HepG2 (cell line): Measurements from ENCODE around the gene VARS1. TPM values are rescaled to one million over a fixed set of nuclear protein-coding genes. Genes with fewer than 3 reads are reported as not detected.

Experiments
- BCL6 ChIP-seq: IDR thresholded peaks from 2 replicates; pipeline ENCODE4 v1.6.1; 2016; ENCODE audit warnings: missing genetic modification reagents, missing compliant biosample characterization
- GATAD2A ChIP-seq: IDR thresholded peaks from 2 replicates; pipeline ENCODE4 v1.6.1; 2016
- IRF9 ChIP-seq: sonication (generic); formaldehyde crosslinking; IDR thresholded peaks from 2 replicates; pipeline ENCODE4 v1.8.0; 2022; ENCODE audit warnings: missing genetic modification reagents, mild to moderate bottlenecking, borderline replicate concordance
- KLF13 ChIP-seq: sonication (generic); formaldehyde crosslinking; IDR thresholded peaks from 2 replicates; pipeline ENCODE4 v1.4.0; 2020; ENCODE audit warnings: mild to moderate bottlenecking, missing genetic modification reagents
- TIGD3 ChIP-seq: sonication (generic); formaldehyde crosslinking; IDR thresholded peaks from 2 replicates; pipeline ENCODE4 v1.5.1; 2020; ENCODE audit warnings: mild to moderate bottlenecking, missing genetic modification reagents, borderline replicate concordance
- ZNF160 ChIP-seq: sonication (generic); formaldehyde crosslinking; IDR thresholded peaks from 2 replicates; pipeline ENCODE4 v1.8.0; 2022; ENCODE audit warnings: mild to moderate bottlenecking, inconsistent platforms, missing genetic modification reagents
- ZNF264 ChIP-seq: sonication (generic); formaldehyde crosslinking; IDR thresholded peaks from 2 replicates; pipeline ENCODE4 v1.4.0; 2020; ENCODE audit warnings: missing genetic modification reagents
- ZNF350 ChIP-seq: sonication (generic); formaldehyde crosslinking; IDR thresholded peaks from 2 replicates; pipeline ENCODE4 v1.4.0; 2020; ENCODE audit warnings: mild to moderate bottlenecking, low read depth, missing genetic modification reagents, borderline replicate concordance
- ZNF674 ChIP-seq: sonication (generic); formaldehyde crosslinking; IDR thresholded peaks from 2 replicates; pipeline ENCODE4 v1.5.0; 2020; ENCODE audit warnings: low read depth, mild to moderate bottlenecking, missing genetic modification reagents
- ZNF710 ChIP-seq: sonication (generic); formaldehyde crosslinking; IDR thresholded peaks from 2 replicates; pipeline ENCODE4 v1.5.0; 2020; ENCODE audit warnings: mild to moderate bottlenecking, missing genetic modification reagents, borderline replicate concordance
- ZNF766 ChIP-seq: sonication (generic); formaldehyde crosslinking; IDR thresholded peaks from 2 replicates; pipeline ENCODE4 v1.5.0; 2020; ENCODE audit warnings: missing genetic modification reagents, borderline replicate concordance
- ZNF792 ChIP-seq: IDR thresholded peaks from 2 replicates; pipeline ENCODE4 v1.6.1; 2016
- polyA plus RNA-seq, 8 experiments: library from polyadenylated mRNA; depleted of rRNA in 3 of 8; stranded (reverse) in 7 of 8; unstranded in 1 of 8; fragments of >200 nt; fragmentation: Illumina TruSeq in 4 of 8; extraction: Trizol in 4 of 8; gene quantifications; 2 replicates each; pipeline versions ENCODE4 v1.2.1 to v1.2.3, GENCODE V29; 2011 to 2016; ENCODE audit warnings: low read depth in 4 of 8, missing spikeins in 1 of 8, mixed read lengths in 1 of 8; ENCODE audit not compliant: insufficient read depth in 1 of 8
- total RNA-seq, 5 experiments: library from RNA; depleted of rRNA; stranded (reverse); fragments of >200 nt; fragmentation: Illumina TruSeq; extraction: Trizol; gene quantifications; 2 replicates each; pipeline ENCODE4 v1.2.3, GENCODE V29; 2016; ENCODE audit warnings: low read depth in 1 of 5
- TF ChIP-seq, protein P1 (sequence below): sonication (generic); formaldehyde crosslinking; IDR thresholded peaks from 2 replicates; pipeline ENCODE4; 2020; ENCODE audit warnings: missing genetic modification reagents, mild to moderate bottlenecking, borderline replicate concordance
- TF ChIP-seq, protein P2 (sequence below): sonication (generic); formaldehyde crosslinking; IDR thresholded peaks from 2 replicates; pipeline ENCODE4 v1.8.1; 2023; ENCODE audit warnings: mild to moderate bottlenecking, moderate library complexity, missing genetic modification reagents

VARS1 gene
- total and polyA plus RNA-seq, 2 of the 13 experiments (the other 11 are each of a cell fraction or from before 2014, with no cell fraction given): 14.7 to 56.1 TPM

GRCh38 chr6:31776989-31777666 lies 18.4 kb downstream of the VARS1 start, which contains the start of gene VWA7 (continued):
- TF ChIP-seq, protein P1, sequence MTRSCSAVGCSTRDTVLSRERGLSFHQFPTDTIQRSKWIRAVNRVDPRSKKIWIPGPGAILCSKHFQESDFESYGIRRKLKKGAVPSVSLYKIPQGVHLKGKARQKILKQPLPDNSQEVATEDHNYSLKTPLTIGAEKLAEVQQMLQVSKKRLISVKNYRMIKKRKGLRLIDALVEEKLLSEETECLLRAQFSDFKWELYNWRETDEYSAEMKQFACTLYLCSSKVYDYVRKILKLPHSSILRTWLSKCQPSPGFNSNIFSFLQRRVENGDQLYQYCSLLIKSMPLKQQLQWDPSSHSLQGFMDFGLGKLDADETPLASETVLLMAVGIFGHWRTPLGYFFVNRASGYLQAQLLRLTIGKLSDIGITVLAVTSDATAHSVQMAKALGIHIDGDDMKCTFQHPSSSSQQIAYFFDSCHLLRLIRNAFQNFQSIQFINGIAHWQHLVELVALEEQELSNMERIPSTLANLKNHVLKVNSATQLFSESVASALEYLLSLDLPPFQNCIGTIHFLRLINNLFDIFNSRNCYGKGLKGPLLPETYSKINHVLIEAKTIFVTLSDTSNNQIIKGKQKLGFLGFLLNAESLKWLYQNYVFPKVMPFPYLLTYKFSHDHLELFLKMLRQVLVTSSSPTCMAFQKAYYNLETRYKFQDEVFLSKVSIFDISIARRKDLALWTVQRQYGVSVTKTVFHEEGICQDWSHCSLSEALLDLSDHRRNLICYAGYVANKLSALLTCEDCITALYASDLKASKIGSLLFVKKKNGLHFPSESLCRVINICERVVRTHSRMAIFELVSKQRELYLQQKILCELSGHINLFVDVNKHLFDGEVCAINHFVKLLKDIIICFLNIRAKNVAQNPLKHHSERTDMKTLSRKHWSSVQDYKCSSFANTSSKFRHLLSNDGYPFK: no peak; the same call in 1 of the 2 replicates
- TF ChIP-seq ZNF766 (CRISPR knock-in tag) (no peak), KLF13 (CRISPR knock-in tag) (no peak), ZNF674 (CRISPR knock-in tag) (no peak), GATAD2A (CRISPR knock-in tag) (peak; percentile 78), ZNF264 (CRISPR knock-in tag) (no peak), IRF9 (CRISPR knock-in tag) (no peak), BCL6 (CRISPR knock-in tag) (peak; percentile 72; the same call in 1 of the 2 replicates), TIGD3 (CRISPR knock-in tag) (0 out of 2 replicates have a peak, but pooled peaks have one; percentile 52), ZNF160 (CRISPR knock-in tag) (no peak), ZNF350 (peak; percentile 75; the same call in 1 of the 2 replicates), ZNF792 (CRISPR knock-in tag) (0 out of 2 replicates have a peak, but pooled peaks have one; percentile 52), ZNF710 (CRISPR knock-in tag) (peak; percentile 20; the same call in 1 of the 2 replicates)
- TF ChIP-seq, protein P2, sequence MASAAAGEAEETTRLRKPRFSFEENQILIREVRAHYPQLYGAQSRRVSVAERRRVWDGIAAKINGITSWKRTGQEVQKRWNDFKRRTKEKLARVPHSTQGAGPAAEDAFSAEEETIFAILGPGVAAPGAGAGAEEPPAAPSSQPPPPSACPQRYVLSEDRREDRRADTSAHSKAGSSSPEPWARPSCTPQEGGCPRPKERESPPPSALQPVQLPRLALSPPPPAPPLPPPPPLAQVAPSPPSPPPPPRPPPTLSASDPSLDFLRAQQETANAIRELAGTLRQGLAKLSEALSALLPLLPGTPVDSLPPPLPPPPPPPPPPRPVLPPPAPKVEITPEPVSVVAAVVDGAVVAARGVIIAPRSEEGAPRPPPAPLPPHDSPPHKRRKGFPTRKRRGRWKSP (CRISPR knock-in tag): 0 out of 2 replicates have a peak, but pooled peaks have one; percentile 14
